Body of pancreas (tissue), 4 donors: ENCODE measurements around the gene SCO2.

ENCODE experiments used
- CTCF ChIP-seq, 7 experiments: fragments of 450-650 bp in 4 of 7; fragments of 200-600 bp in 3 of 7; sonication (generic) in 3 of 7; IDR thresholded peaks; one replicate each; pipeline ENCODE4 v1.5.1; 2016 to 2019; ENCODE audit warnings: antibody characterized with exemption in 7 of 7
- POLR2A ChIP-seq, 3 donors: fragments of 450-650 bp; IDR thresholded peaks; one replicate each; pipeline ENCODE4 v1.6.1; 2016; ENCODE audit warnings: antibody characterized with exemption in 3 of 3, mild to moderate bottlenecking in 2 of 3

GRCh38 chr22:50477923-50478322 is 47.5 kb downstream of the SCO2 start:
- TF ChIP-seq CTCF (IDR thresholded peaks at IDR 0.05) (no peak), POLR2A (IDR thresholded peaks at IDR 0.05) (no peak)
